H9 (cell line): ENCODE results near the gene SFXN2. TPM values are rescaled to one million over a fixed set of nuclear protein-coding genes. Genes with fewer than 3 reads are reported as not detected.

Source experiments
- DNase-seq: peaks from one replicate; pipeline ENCODE4 v3.0.0-alpha.2; 2017
- H2AFZ ChIP-seq: one replicate; pipeline ENCODE4 v1.6.1; 2013; ENCODE audit warnings: mild to moderate bottlenecking, low read length, control low read depth, moderate library complexity
- H2AK5ac ChIP-seq: 2 replicates; pipeline ENCODE4 v1.6.1; 2013; ENCODE audit warnings: low read length, control low read depth, mixed read lengths; ENCODE audit not compliant: insufficient read length
- H2BK120ac ChIP-seq: one replicate; pipeline ENCODE4 v1.6.1; 2013; ENCODE audit warnings: low read depth, mild to moderate bottlenecking, low read length, control low read depth, inconsistent platforms; ENCODE audit not compliant: poor library complexity, severe bottlenecking
- H2BK12ac ChIP-seq: 2 replicates; pipeline ENCODE4 v1.6.1; 2013; ENCODE audit warnings: low read length, control low read depth, mixed read lengths, low read depth; ENCODE audit not compliant: insufficient read length
- H2BK15ac ChIP-seq: 2 replicates; pipeline ENCODE4 v1.6.1; 2013; ENCODE audit warnings: low read depth, low read length, control low read depth
- H2BK20ac ChIP-seq: one replicate; pipeline ENCODE4 v1.6.1; 2013; ENCODE audit warnings: low read depth, mild to moderate bottlenecking, low read length, control low read depth, inconsistent platforms; ENCODE audit not compliant: poor library complexity, severe bottlenecking
- H2BK5ac ChIP-seq: 2 replicates; pipeline ENCODE4 v1.6.1; 2013; ENCODE audit warnings: low read length, control low read depth, mixed read lengths; ENCODE audit not compliant: insufficient read length
- H3K14ac ChIP-seq: 2 replicates; pipeline ENCODE4 v1.6.1; 2013; ENCODE audit warnings: low read length, control low read depth; ENCODE audit not compliant: insufficient read depth
- H3K18ac ChIP-seq: 2 replicates; pipeline ENCODE4 v1.6.1; 2013; ENCODE audit warnings: low read depth, mild to moderate bottlenecking, mixed read lengths, low read length, control low read depth; ENCODE audit not compliant: insufficient read length
- H3K23ac ChIP-seq: 2 replicates; pipeline ENCODE4 v1.6.1; 2013; ENCODE audit warnings: low read length, control low read depth, mixed read lengths, low read depth; ENCODE audit not compliant: insufficient read length
- H3K23me2 ChIP-seq: 2 replicates; pipeline ENCODE4 v1.6.1; 2013; ENCODE audit warnings: low read depth, mild to moderate bottlenecking, mixed read lengths, low read length, control low read depth; ENCODE audit not compliant: insufficient read length, poor library complexity, severe bottlenecking
- H3K27ac ChIP-seq: 2 replicates; pipeline ENCODE4 v1.5.1; 2013; ENCODE audit warnings: low read length, control low read depth, mixed read lengths, low read depth; ENCODE audit not compliant: insufficient read length
- H3K27me3 ChIP-seq: 2 replicates; pipeline ENCODE4 v1.6.1; 2013; ENCODE audit warnings: low read length, control low read depth, inconsistent platforms; ENCODE audit not compliant: insufficient read depth
- H3K4ac ChIP-seq: 2 replicates; pipeline ENCODE4 v1.6.1; 2013; ENCODE audit warnings: low read depth, mild to moderate bottlenecking, control low read depth, inconsistent platforms, low read length, moderate library complexity
- H3K4me1 ChIP-seq: 2 replicates; pipeline ENCODE4 v1.6.1; 2013; ENCODE audit warnings: low read length, control low read depth, inconsistent platforms; ENCODE audit not compliant: insufficient read depth
- H3K4me2 ChIP-seq: 2 replicates; pipeline ENCODE4 v1.6.1; 2013; ENCODE audit warnings: low read length, control low read depth, mixed read lengths; ENCODE audit not compliant: insufficient read length, insufficient read depth
- H3K56ac ChIP-seq: 2 replicates; pipeline ENCODE4 v1.6.1; 2013; ENCODE audit warnings: low read depth, mild to moderate bottlenecking, mixed read lengths, low read length, control low read depth; ENCODE audit not compliant: insufficient read length
- H3K79me1 ChIP-seq: 2 replicates; pipeline ENCODE4 v1.6.1; 2013; ENCODE audit warnings: low read depth, mild to moderate bottlenecking, moderate library complexity, low read length, control low read depth, inconsistent platforms; ENCODE audit not compliant: insufficient read depth, poor library complexity, severe bottlenecking
- H3K79me2 ChIP-seq: 2 replicates; pipeline ENCODE4 v1.6.1; 2013; ENCODE audit warnings: low read length, control low read depth, inconsistent platforms; ENCODE audit not compliant: insufficient read depth
- H3K9ac ChIP-seq: 2 replicates; pipeline ENCODE4 v1.6.1; 2013; ENCODE audit warnings: low read length, control low read depth, mixed read lengths; ENCODE audit not compliant: insufficient read length; ENCODE audit errors: extremely low read depth
- H3K9me3 ChIP-seq: one replicate; pipeline ENCODE4 v1.6.1; 2013; ENCODE audit warnings: low read depth, low read length, inconsistent platforms; ENCODE audit not compliant: control insufficient read depth
- H3T11ph ChIP-seq: one replicate; pipeline ENCODE4 v1.6.1; 2013; ENCODE audit warnings: mild to moderate bottlenecking, low read length, control low read depth, inconsistent platforms
- H4K20me1 ChIP-seq: one replicate; pipeline ENCODE4 v1.6.1; 2013; ENCODE audit not compliant: control insufficient read depth, insufficient read length, insufficient read depth
- H4K5ac ChIP-seq: 2 replicates; pipeline ENCODE4 v1.6.1; 2013; ENCODE audit warnings: low read depth, mild to moderate bottlenecking, mixed read lengths, low read length, control low read depth; ENCODE audit not compliant: insufficient read length
- H4K8ac ChIP-seq: replicated peaks from 2 replicates; pipeline ENCODE4 v1.6.1; 2013; ENCODE audit warnings: low read length, control low read depth, mixed read lengths, low read depth; ENCODE audit not compliant: insufficient read length
- H4K91ac ChIP-seq: 2 replicates; pipeline ENCODE4 v1.6.1; 2013; ENCODE audit warnings: low read depth, mild to moderate bottlenecking, moderate library complexity, mixed read lengths, low read length, control low read depth; ENCODE audit not compliant: insufficient read length
- H3K27ac Mint-ChIP-seq, 3 experiments: 2 replicates in 2 of 3; 3 replicates in 1 of 3; pipeline ENCODE4 v1.8.0; 2020 to 2021; ENCODE audit warnings: mixed read lengths in 3 of 3, mild to moderate bottlenecking in 1 of 3, moderate library complexity in 1 of 3
- H3K27me3 Mint-ChIP-seq: 2 replicates; pipeline ENCODE4 v1.8.0; 2021; ENCODE audit warnings: low read depth, mild to moderate bottlenecking, moderate library complexity, mixed read lengths
- H3K36me3 Mint-ChIP-seq, 3 experiments: 2 replicates in 2 of 3; 3 replicates in 1 of 3; pipeline ENCODE4 v1.8.0; 2020 to 2021; ENCODE audit warnings: low read depth in 3 of 3, mixed read lengths in 3 of 3; ENCODE audit not compliant: insufficient read depth in 1 of 3
- H3K4me1 Mint-ChIP-seq, 2 experiments: 2 replicates each; pipeline ENCODE4 v1.8.0; 2020; ENCODE audit warnings: mixed read lengths in 2 of 2
- H3K4me3 Mint-ChIP-seq, 2 experiments: 2 replicates in 1 of 2; 3 replicates in 1 of 2; pipeline ENCODE4 v1.8.0; 2020 to 2021; ENCODE audit warnings: mild to moderate bottlenecking in 2 of 2, mixed read lengths in 2 of 2, moderate library complexity in 1 of 2
- H3K9me3 Mint-ChIP-seq, 2 experiments: 2 replicates in 1 of 2; 3 replicates in 1 of 2; pipeline ENCODE4 v1.8.0; 2020; ENCODE audit warnings: mild to moderate bottlenecking in 2 of 2, mixed read lengths in 2 of 2, moderate library complexity in 1 of 2
- CTCF ChIP-seq: fragments of 200-600 bp; sonication (generic); conservative IDR thresholded peaks from 3 replicates; pipeline ENCODE4 v1.8.0; 2021; ENCODE audit warnings: antibody characterized with exemption, mild to moderate bottlenecking
- WGBS: extraction: QIAGEN DNeasy Blood & Tissue Kit; methylation state at CpG from one replicate; pipeline ENCODE4 v1.1.7; 2013; ENCODE audit warnings: missing lambda C conversion rate, low lambda C conversion rate, mixed read lengths; ENCODE audit not compliant: insufficient read length; ENCODE audit errors: extremely low coverage; 5-methylcytosine and 5-hydroxymethylcytosine counted together
- total RNA-seq: library from RNA; stranded (reverse); gene quantifications from 2 replicates; pipeline ENCODE4 v1.2.1, GENCODE V29; 2021

The SFXN2 gene
- total RNA-seq, 1 experiment from 2014 or later = 34.7 TPM

GRCh38 chr10:102779680-102780526, 65.5 kb downstream of the SFXN2 start:
- WGBS = no CpG with 5 or more reads among the region's 10 CpGs
- DNase-seq = no peak

More at GRCh38 chr10:102779680-102780526, 65.5 kb downstream of the SFXN2 start:
- H3K79me1 ChIP-seq = no peaks in the 10 kb centered on the region
- H4K8ac ChIP-seq = no peak overlapping the region
- H3K4me3 Mint-ChIP-seq = no peak overlapping the region
- no peak overlapping the region for H3K27ac ChIP-seq
- no peaks in the 10 kb centered on the region for H4K20me1 ChIP-seq
- no peak overlapping the region for H4K5ac ChIP-seq
- no peak overlapping the region for H3K56ac ChIP-seq
- no peak overlapping the region for H3K9ac ChIP-seq
- no peak overlapping the region for H3K14ac ChIP-seq
- no peak overlapping the region for H2BK12ac ChIP-seq
- H3K27me3 ChIP-seq = no peaks in the 10 kb centered on the region
- H3K4me1 Mint-ChIP-seq = peaks cover 57 to 63% of the 10 kb centered on the region in 2 experiments
- H4K91ac ChIP-seq = no peak overlapping the region
- no peaks in the 10 kb centered on the region for H3K9me3 Mint-ChIP-seq
- H2BK20ac ChIP-seq = no peak overlapping the region
- H2AFZ ChIP-seq = no peak overlapping the region
- H3K27ac Mint-ChIP-seq = no peak overlapping the region; a peak in 1 of 7 replicates
- H3K23ac ChIP-seq = no peak overlapping the region
- H3T11ph ChIP-seq = no peak overlapping the region
- H2BK120ac ChIP-seq = no peak overlapping the region
- no peak overlapping the region for H2BK5ac ChIP-seq
- H2AK5ac ChIP-seq = no peak overlapping the region
- no peaks in the 10 kb centered on the region for H3K23me2 ChIP-seq
- no peak overlapping the region for H3K4ac ChIP-seq
- no peak for TF ChIP-seq CTCF
- H3K9me3 ChIP-seq = no peaks in the 10 kb centered on the region
- H3K18ac ChIP-seq = no peak overlapping the region
- no peak overlapping the region for H3K4me2 ChIP-seq
- no peak overlapping the region for H2BK15ac ChIP-seq
- peaks cover 31% of the 10 kb centered on the region; the same call in 1 of the 2 replicates for H3K4me1 ChIP-seq
- H3K36me3 Mint-ChIP-seq = no peaks in the 10 kb centered on the region
- H3K27me3 Mint-ChIP-seq = no peaks in the 10 kb centered on the region; the same call in 1 of the 2 replicates
- no peaks in the 10 kb centered on the region for H3K79me2 ChIP-seq
